Suprapubic skin (tissue), 4 donors: ENCODE results near the gene GPER1. TPM values are rescaled to one million over a fixed set of nuclear protein-coding genes. Genes with fewer than 3 reads are reported as not detected.

Source experiments
- DNase-seq, 2 donors: peaks; one replicate each; pipeline ENCODE4 v3.0.0-alpha.2; 2019; ENCODE audit warnings: low spot score in 2 of 2
- H3K27ac ChIP-seq: fragments of 200-600 bp; sonication (generic); one replicate; pipeline ENCODE4 v1.5.1; 2019
- H3K27me3 ChIP-seq: fragments of 200-600 bp; sonication (generic); one replicate; pipeline ENCODE4 v1.5.1; 2019
- H3K36me3 ChIP-seq: fragments of 200-600 bp; sonication (generic); one replicate; pipeline ENCODE4 v1.5.1; 2019
- H3K4me1 ChIP-seq: fragments of 200-600 bp; sonication (generic); one replicate; pipeline ENCODE4 v1.5.1; 2019
- H3K4me3 ChIP-seq: fragments of 200-600 bp; sonication (generic); one replicate; pipeline ENCODE4 v1.5.1; 2019; ENCODE audit warnings: mild to moderate bottlenecking
- H3K9me3 ChIP-seq: fragments of 200-600 bp; sonication (generic); one replicate; pipeline ENCODE4 v1.5.1; 2019
- EP300 ChIP-seq: sonication (generic); formaldehyde crosslinking; IDR thresholded peaks from one replicate; pipeline ENCODE4 v1.6.1; 2017; ENCODE audit warnings: antibody characterized with exemption
- POLR2A ChIP-seq, 2 donors: fragments of 450-650 bp; IDR thresholded peaks; one replicate each; pipeline ENCODE4 v1.6.1; 2017; ENCODE audit warnings: antibody characterized with exemption in 2 of 2, mild to moderate bottlenecking in 2 of 2, moderate library complexity in 2 of 2
- POLR2AphosphoS5 ChIP-seq, 3 donors: sonication (generic); formaldehyde crosslinking; IDR thresholded peaks; one replicate each; pipeline ENCODE4 v1.6.1; 2017; ENCODE audit warnings: antibody characterized with exemption in 3 of 3
- WGBS: methylation state at CpG from one replicate; pipeline ENCODE4 v1.1.5; 2018; 5-methylcytosine and 5-hydroxymethylcytosine counted together
- total RNA-seq, 4 donors: library from RNA; depleted of rRNA; stranded (reverse); fragments of >200 nt; gene quantifications; one replicate each; pipeline ENCODE4 v1.1.0, GENCODE V29; 2016
- TF ChIP-seq, protein P1 (sequence below), 2 donors: fragments of 200-600 bp in 1 of 2; fragments of 450-650 bp in 1 of 2; sonication (generic) in 1 of 2; IDR thresholded peaks; one replicate each; pipeline ENCODE4 v1.5.1; 2016 to 2019; ENCODE audit warnings: antibody characterized with exemption in 2 of 2, mild to moderate bottlenecking in 1 of 2, moderate library complexity in 1 of 2

The GPER1 gene
- total RNA-seq, 4 donors from 2014 or later: 2.6 to 11.9 (median 5.1) TPM

DNA sequence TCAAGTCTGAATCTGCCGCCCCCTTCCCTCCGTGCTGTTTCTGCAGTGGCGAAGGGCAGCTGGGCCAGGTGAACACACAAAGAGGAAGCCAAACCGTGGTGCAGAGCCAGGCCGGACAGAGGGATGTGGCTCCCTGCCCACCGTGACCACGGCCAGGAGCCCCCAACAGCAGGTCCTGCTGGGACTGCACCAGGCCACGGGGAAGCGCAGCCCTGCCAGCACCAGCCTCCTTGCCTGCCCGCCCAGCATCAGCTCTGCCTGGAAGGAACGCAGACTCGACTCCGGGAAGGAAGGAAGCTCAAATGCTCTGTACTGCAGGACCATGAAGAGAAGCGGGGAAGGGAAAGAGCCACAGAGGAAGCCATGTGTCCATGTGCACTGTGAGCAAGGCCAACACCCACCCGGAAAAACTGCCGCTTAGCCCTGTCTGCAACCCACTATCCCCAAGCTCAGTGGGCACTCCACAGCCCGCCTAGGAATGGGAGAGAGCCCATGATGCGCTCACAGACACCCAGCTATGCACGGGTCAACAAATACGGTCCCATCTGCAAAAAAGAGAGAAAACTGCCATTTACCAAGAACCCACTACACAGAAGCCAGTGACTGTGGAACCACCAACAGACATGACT lies 19.0 kb downstream of the GPER1 start:
- no peaks in the 10 kb centered on the region for H3K9me3 ChIP-seq
- TF ChIP-seq, protein P1, sequence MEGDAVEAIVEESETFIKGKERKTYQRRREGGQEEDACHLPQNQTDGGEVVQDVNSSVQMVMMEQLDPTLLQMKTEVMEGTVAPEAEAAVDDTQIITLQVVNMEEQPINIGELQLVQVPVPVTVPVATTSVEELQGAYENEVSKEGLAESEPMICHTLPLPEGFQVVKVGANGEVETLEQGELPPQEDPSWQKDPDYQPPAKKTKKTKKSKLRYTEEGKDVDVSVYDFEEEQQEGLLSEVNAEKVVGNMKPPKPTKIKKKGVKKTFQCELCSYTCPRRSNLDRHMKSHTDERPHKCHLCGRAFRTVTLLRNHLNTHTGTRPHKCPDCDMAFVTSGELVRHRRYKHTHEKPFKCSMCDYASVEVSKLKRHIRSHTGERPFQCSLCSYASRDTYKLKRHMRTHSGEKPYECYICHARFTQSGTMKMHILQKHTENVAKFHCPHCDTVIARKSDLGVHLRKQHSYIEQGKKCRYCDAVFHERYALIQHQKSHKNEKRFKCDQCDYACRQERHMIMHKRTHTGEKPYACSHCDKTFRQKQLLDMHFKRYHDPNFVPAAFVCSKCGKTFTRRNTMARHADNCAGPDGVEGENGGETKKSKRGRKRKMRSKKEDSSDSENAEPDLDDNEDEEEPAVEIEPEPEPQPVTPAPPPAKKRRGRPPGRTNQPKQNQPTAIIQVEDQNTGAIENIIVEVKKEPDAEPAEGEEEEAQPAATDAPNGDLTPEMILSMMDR (IDR thresholded peaks at IDR 0.05): no peak
- no peak for TF ChIP-seq POLR2A (IDR thresholded peaks at IDR 0.05)
- no peak for TF ChIP-seq EP300
- no peak for TF ChIP-seq POLR2AphosphoS5 (IDR thresholded peaks at IDR 0.05)
- DNase-seq: no peak
- no peaks in the 10 kb centered on the region for H3K27me3 ChIP-seq
- H3K4me3 ChIP-seq: no peak overlapping the region
- 77% methylated on average over 19 of the region's 20 CpGs for WGBS
- no peak overlapping the region for H3K27ac ChIP-seq
- no peaks in the 10 kb centered on the region for H3K36me3 ChIP-seq
- no peaks in the 10 kb centered on the region for H3K4me1 ChIP-seq

DNA sequence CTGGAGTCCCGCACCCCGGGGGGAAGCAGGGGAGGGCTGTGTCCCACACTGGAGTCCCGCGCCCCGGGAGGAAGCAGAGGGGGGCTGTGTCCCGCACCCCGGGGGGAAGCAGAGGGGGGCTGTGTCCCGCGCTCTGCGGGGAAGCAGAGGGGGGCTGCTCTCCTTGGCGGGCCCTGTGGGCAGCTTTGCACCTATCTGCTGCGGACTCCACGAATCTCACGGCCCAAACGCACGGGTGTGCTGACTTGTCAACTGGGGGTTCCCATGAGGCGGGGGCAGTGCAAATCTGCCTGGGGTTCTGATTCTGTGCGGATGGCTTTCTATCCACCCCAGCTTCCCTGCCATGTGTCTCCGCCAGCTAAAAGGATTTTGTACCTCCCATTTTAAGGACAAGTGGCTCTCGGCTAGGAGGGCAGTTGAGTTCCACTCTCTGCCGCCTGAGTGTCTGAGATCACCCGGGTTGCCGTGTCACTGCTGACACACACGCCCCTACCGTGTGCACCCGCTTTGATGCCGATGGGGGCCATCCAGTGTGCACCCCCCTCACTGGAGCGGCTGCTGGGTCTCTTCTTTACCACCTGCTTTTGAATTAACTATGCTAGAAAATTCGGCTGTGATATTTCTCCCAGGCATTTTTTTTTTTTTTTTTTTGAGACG lies 20.5 kb downstream of the GPER1 start:
- Histone ChIP-seq H3K4me1 (no peaks in the 10 kb centered on the region), H3K27me3 (no peaks in the 10 kb centered on the region), H3K36me3 (peaks cover 4% of the 10 kb centered on the region), H3K4me3 (no peak overlapping the region), H3K9me3 (no peaks in the 10 kb centered on the region), H3K27ac (no peak overlapping the region)
- WGBS: 93% methylated on average over 12 of the region's 30 CpGs
- no peak for TF ChIP-seq POLR2A (IDR thresholded peaks at IDR 0.05)
- no peak for TF ChIP-seq POLR2AphosphoS5 (IDR thresholded peaks at IDR 0.05)
- no peak for TF ChIP-seq EP300
- DNase-seq: no peak

DNA sequence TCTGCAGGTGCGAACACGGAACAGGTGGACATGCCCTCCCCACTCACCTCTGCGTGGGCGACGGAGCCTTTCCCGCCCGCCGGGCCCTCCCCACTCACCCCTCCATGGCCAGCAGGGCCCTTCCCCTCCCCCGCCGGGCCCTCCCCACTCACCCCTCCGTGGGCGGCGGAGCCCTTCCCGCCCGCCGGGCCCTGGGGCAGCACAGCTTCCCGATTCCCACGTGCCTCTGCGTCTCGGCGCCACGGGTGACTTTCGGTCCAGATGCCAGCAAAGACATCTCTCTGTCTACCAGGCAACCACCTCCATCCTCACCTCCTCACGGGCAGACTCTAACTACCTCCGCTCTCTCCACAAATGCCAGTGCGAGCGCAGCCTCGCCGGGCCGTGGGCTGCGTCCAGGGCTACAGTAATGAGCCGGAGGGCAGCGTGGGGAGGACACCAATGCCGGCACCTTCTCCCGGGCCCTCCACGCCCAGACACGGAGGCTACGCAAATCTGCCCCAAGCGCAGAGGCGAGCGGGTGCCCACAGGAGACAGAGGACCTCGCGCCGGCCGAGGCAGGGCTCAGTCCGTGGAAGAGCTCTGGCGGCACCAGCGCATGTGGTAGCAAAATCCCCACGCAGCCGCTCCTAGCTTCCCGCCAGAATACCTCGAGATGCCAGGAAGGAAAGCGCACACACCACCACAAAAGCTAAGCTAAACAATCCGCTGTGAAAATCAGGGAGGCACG lies 21.8 kb downstream of the GPER1 start:
- no peak for DNase-seq
- Histone ChIP-seq H3K27me3 (no peaks in the 10 kb centered on the region), H3K27ac (no peak overlapping the region), H3K9me3 (no peaks in the 10 kb centered on the region), H3K4me1 (no peaks in the 10 kb centered on the region), H3K36me3 (peaks cover 4% of the 10 kb centered on the region), H3K4me3 (no peak overlapping the region)
- no peak for TF ChIP-seq POLR2A (IDR thresholded peaks at IDR 0.05)
- no peak for TF ChIP-seq EP300
- TF ChIP-seq, protein P1 (IDR thresholded peaks at IDR 0.05): no peak
- TF ChIP-seq POLR2AphosphoS5 (IDR thresholded peaks at IDR 0.05): no peak
- WGBS: 95% methylated on average over 43 of the region's 55 CpGs

DNA sequence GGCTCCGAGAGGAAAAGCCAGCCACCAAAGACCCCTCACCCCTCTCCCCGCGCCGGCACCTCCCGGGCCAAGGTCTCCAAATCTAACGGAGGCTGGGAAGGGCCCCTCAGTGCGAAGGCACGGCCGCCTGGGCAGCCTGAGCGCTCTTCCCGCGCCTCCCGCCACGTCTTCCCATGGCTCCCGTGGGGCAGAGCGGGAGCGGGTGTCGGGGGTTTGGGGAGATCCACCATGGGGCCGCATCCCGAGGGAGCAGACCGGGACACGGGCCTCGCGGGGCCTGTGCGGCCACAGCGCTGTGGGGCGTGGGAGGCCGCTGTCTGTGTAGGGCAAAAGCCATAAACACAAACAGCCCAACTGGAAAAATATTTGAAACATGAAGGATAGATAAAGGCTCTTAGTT lies 22.4 kb downstream of the GPER1 start:
- WGBS: 93% methylated on average over 28 of the region's 28 CpGs

DNA sequence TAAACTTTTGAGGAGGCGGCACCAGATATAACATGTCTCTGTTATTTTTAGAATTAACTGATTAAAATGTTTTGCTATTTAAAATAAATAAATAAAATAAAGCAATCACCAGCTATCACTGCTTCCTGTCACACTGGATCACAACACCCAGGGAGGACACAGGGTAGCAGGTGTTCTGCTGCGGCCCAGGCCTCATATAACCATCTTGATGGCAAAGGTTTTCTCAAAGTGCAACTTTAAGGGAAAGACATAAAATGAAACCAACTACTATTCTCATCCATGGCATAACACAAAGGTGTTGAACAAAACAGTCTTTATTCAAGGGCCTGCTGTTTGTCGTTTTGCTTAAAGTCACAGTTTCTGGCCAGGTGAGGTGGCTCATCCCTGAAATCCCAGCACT lies 23.2 kb downstream of the GPER1 start:
- TF ChIP-seq POLR2A (IDR thresholded peaks at IDR 0.05) (no peak), POLR2AphosphoS5 (IDR thresholded peaks at IDR 0.05) (no peak), EP300 (no peak)
- TF ChIP-seq, protein P1 (IDR thresholded peaks at IDR 0.05): no peak
- Histone ChIP-seq H3K9me3 (no peaks in the 10 kb centered on the region), H3K27me3 (no peaks in the 10 kb centered on the region), H3K4me3 (no peak overlapping the region), H3K27ac (no peak overlapping the region), H3K4me1 (no peaks in the 10 kb centered on the region), H3K36me3 (peaks cover 4% of the 10 kb centered on the region)
- DNase-seq: no peak
- WGBS: 91% methylated on average over 3 of the region's 3 CpGs

More for the DNA sequence above, 22.4 kb downstream of the GPER1 start:
- no peak for DNase-seq
- H3K36me3 ChIP-seq: peaks cover 4% of the 10 kb centered on the region
- H3K27ac ChIP-seq: no peak overlapping the region
- no peaks in the 10 kb centered on the region for H3K4me1 ChIP-seq
- H3K4me3 ChIP-seq: no peak overlapping the region
- H3K27me3 ChIP-seq: no peaks in the 10 kb centered on the region
- H3K9me3 ChIP-seq: no peaks in the 10 kb centered on the region
- TF ChIP-seq POLR2AphosphoS5 (IDR thresholded peaks at IDR 0.05) (no peak), POLR2A (IDR thresholded peaks at IDR 0.05) (no peak), EP300 (no peak)
- TF ChIP-seq, protein P1 (IDR thresholded peaks at IDR 0.05): no peak
